ENCODE measurements around the gene DBR1.

DNA sequence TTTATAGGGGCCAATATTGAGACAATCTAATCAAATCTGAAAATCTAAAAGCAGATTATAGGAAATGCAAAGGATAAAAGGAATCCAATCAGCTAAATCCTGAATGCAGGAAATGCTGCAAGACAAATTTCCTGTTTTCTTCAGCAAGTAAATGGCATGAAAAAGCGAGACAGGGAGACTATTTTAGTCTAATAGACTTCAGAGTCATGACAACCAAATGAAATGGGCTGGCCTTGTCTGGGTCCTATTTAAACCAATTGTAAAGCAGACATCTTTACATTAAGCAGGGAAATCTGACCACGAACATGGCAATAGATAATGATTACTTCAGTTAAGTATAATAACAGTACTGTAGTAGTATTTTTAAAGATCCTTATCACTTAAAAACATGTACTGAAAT is 2.1 kb downstream of the DBR1 start:
- TF ChIP-seq, protein P1, sequence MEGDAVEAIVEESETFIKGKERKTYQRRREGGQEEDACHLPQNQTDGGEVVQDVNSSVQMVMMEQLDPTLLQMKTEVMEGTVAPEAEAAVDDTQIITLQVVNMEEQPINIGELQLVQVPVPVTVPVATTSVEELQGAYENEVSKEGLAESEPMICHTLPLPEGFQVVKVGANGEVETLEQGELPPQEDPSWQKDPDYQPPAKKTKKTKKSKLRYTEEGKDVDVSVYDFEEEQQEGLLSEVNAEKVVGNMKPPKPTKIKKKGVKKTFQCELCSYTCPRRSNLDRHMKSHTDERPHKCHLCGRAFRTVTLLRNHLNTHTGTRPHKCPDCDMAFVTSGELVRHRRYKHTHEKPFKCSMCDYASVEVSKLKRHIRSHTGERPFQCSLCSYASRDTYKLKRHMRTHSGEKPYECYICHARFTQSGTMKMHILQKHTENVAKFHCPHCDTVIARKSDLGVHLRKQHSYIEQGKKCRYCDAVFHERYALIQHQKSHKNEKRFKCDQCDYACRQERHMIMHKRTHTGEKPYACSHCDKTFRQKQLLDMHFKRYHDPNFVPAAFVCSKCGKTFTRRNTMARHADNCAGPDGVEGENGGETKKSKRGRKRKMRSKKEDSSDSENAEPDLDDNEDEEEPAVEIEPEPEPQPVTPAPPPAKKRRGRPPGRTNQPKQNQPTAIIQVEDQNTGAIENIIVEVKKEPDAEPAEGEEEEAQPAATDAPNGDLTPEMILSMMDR (IDR thresholded peaks at IDR 0.05): no peak
- TF ChIP-seq POLR2A (IDR thresholded peaks at IDR 0.05): no peak
- no peak for TF ChIP-seq EP300 (IDR thresholded peaks at IDR 0.05)
